ENCODE data around the gene SNAP29. TPM values are rescaled to one million over a fixed set of nuclear protein-coding genes. Genes with fewer than 3 reads are reported as not detected.

Gene SNAP29
- total and polyA plus RNA-seq, 8 donors, result 8.8 to 24.0 (median 15.6) TPM

- Histone ChIP-seq H3K9me3 (no peaks in the 10 kb centered on the region), H3K27ac (peak overlapping the region in 3 of 5 donors; percentile 94 to 96 (median 96)), H3K36me3 (peaks cover 0 to 12% (median 5%) of the 10 kb centered on the region in 4 donors), H3K4me3 (peak overlapping the region; percentile 71 to 93 (median 76)), H3K27me3 (no peaks in the 10 kb centered on the region), H3K4me1 (peaks cover 28 to 80% (median 53%) of the 10 kb centered on the region in 4 donors)
- no peak for TF ChIP-seq POLR2AphosphoS5 (IDR thresholded peaks at IDR 0.05)
- TF ChIP-seq EP300 (IDR thresholded peaks at IDR 0.05), result no peak
- TF ChIP-seq, protein P1, sequence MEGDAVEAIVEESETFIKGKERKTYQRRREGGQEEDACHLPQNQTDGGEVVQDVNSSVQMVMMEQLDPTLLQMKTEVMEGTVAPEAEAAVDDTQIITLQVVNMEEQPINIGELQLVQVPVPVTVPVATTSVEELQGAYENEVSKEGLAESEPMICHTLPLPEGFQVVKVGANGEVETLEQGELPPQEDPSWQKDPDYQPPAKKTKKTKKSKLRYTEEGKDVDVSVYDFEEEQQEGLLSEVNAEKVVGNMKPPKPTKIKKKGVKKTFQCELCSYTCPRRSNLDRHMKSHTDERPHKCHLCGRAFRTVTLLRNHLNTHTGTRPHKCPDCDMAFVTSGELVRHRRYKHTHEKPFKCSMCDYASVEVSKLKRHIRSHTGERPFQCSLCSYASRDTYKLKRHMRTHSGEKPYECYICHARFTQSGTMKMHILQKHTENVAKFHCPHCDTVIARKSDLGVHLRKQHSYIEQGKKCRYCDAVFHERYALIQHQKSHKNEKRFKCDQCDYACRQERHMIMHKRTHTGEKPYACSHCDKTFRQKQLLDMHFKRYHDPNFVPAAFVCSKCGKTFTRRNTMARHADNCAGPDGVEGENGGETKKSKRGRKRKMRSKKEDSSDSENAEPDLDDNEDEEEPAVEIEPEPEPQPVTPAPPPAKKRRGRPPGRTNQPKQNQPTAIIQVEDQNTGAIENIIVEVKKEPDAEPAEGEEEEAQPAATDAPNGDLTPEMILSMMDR (IDR thresholded peaks at IDR 0.05), result no peak
- TF ChIP-seq POLR2A (IDR thresholded peaks at IDR 0.05), result no peak
- intact Hi-C loops (cut with DNase I; ENCODE audit: low total_unique reads), result no loop called here
- DNase-seq, result peak in 1 of 2 donors; percentile 15
- WGBS, 5 donors, result 32 to 52% (median 38%) methylated on average over 7 of the region's 7 CpGs
Observed at GRCh38 chr22:20857247-20857643, 1.6 kb upstream of the SNAP29 start.

GRCh38 chr22:20857838-20858614, 781 bp upstream of the SNAP29 start:
- TF ChIP-seq POLR2AphosphoS5 (IDR thresholded peaks at IDR 0.05) (no peak), POLR2A (IDR thresholded peaks at IDR 0.05) (no peak), EP300 (IDR thresholded peaks at IDR 0.05) (no peak)
- TF ChIP-seq, protein P1 (IDR thresholded peaks at IDR 0.05), result no peak
- peaks cover 28 to 80% (median 52%) of the 10 kb centered on the region in 4 donors for H3K4me1 ChIP-seq
- peak overlapping the region; percentile 88 to 96 (median 94) for H3K27ac ChIP-seq
- peaks cover 0 to 20% (median 11%) of the 10 kb centered on the region in 4 donors for H3K36me3 ChIP-seq
- WGBS, 5 donors, result 0 to 2% (median 1%) methylated on average over 29 to 38 of the region's 38 CpGs
- intact Hi-C loops (cut with DNase I; ENCODE audit: low total_unique reads), result no loop called here
- no peaks in the 10 kb centered on the region for H3K9me3 ChIP-seq
- H3K27me3 ChIP-seq, result no peaks in the 10 kb centered on the region
- peak overlapping the region; percentile 71 to 93 (median 76) for H3K4me3 ChIP-seq
- DNase-seq, result peak; percentile 78 to 95

GRCh38 chr22:20859615-20860014, 808 bp downstream of the SNAP29 start:
- intact Hi-C loops (cut with DNase I; ENCODE audit: low total_unique reads), result no loop called here

GRCh38 chr22:20862540-20862939, 3.7 kb downstream of the SNAP29 start:
- 91 to 100% (median 96%) methylated on average over 2 of the region's 2 CpGs for WGBS, 5 donors

More at GRCh38 chr22:20859615-20860014, 808 bp downstream of the SNAP29 start:
- TF ChIP-seq POLR2A (IDR thresholded peaks at IDR 0.05) (no peak), POLR2AphosphoS5 (IDR thresholded peaks at IDR 0.05) (no peak), EP300 (IDR thresholded peaks at IDR 0.05) (no peak)
- TF ChIP-seq, protein P1 (IDR thresholded peaks at IDR 0.05), result no peak
- peak overlapping the region in 4 of 5 donors; percentile 90 to 96 (median 95) for H3K27ac ChIP-seq
- peak in 1 of 2 donors; percentile 10 for DNase-seq
- H3K36me3 ChIP-seq, result peaks cover 0 to 36% (median 25%) of the 10 kb centered on the region in 4 donors
- no peaks in the 10 kb centered on the region for H3K27me3 ChIP-seq
- no peaks in the 10 kb centered on the region for H3K9me3 ChIP-seq
- H3K4me3 ChIP-seq, result peak overlapping the region; percentile 71 to 93 (median 76)
- peaks cover 28 to 80% (median 53%) of the 10 kb centered on the region in 4 donors for H3K4me1 ChIP-seq
- WGBS, 5 donors, result 24 to 41% (median 28%) methylated on average over 8 of the region's 8 CpGs

More at GRCh38 chr22:20862540-20862939, 3.7 kb downstream of the SNAP29 start:
- H3K4me3 ChIP-seq, result no peak overlapping the region
- no peaks in the 10 kb centered on the region for H3K9me3 ChIP-seq
- peak overlapping the region in 1 of 5 donors; percentile 26 for H3K27ac ChIP-seq
- no peak for TF ChIP-seq POLR2A (IDR thresholded peaks at IDR 0.05)
- TF ChIP-seq, protein P1 (IDR thresholded peaks at IDR 0.05), result no peak
- no peak for TF ChIP-seq EP300 (IDR thresholded peaks at IDR 0.05)
- no peak for TF ChIP-seq POLR2AphosphoS5 (IDR thresholded peaks at IDR 0.05)
- intact Hi-C loops (cut with DNase I; ENCODE audit: low total_unique reads), result no loop called here
- H3K27me3 ChIP-seq, result no peaks in the 10 kb centered on the region
- peaks cover 32 to 83% (median 53%) of the 10 kb centered on the region in 4 donors for H3K4me1 ChIP-seq
- peaks cover 0 to 37% (median 29%) of the 10 kb centered on the region in 4 donors for H3K36me3 ChIP-seq
- no peak for DNase-seq

Data from stomach (tissue), 9 donors.